ENCODE data around the gene RBPJL. TPM values are rescaled to one million over a fixed set of nuclear protein-coding genes. Genes with fewer than 3 reads are reported as not detected.

RBPJL gene
- total RNA-seq, 1 donor from 2014 or later = not detected

DNA sequence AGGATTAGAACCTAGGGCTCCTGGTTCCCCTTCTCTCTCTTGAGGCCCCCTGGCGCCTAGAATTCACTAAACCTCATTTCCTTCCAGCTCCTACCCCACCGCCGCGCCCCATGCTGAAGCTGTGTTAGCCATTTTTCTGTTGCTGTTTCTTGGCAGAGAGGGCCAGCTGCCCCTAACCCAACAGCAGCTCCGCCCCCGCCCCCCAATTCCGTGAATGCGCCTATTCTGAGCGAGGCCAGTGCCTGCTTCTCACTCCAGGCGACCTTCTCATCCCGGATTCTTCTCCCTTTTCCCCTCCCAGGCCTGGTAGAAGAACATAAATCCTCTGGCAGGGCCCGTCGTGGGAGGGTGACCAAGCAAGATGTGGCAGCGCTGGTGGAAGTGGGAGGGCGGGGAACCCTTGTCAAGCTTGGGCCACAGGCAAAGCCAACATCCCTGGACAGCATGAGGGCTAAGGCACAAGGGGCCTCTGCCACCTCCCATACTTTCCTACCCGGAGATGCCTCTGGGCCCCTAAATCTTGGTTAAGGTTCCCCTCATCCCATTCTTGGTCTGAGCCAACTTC, 518 bp downstream of the RBPJL start:
- TF ChIP-seq, protein P1, sequence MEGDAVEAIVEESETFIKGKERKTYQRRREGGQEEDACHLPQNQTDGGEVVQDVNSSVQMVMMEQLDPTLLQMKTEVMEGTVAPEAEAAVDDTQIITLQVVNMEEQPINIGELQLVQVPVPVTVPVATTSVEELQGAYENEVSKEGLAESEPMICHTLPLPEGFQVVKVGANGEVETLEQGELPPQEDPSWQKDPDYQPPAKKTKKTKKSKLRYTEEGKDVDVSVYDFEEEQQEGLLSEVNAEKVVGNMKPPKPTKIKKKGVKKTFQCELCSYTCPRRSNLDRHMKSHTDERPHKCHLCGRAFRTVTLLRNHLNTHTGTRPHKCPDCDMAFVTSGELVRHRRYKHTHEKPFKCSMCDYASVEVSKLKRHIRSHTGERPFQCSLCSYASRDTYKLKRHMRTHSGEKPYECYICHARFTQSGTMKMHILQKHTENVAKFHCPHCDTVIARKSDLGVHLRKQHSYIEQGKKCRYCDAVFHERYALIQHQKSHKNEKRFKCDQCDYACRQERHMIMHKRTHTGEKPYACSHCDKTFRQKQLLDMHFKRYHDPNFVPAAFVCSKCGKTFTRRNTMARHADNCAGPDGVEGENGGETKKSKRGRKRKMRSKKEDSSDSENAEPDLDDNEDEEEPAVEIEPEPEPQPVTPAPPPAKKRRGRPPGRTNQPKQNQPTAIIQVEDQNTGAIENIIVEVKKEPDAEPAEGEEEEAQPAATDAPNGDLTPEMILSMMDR (IDR thresholded peaks at IDR 0.05; ENCODE audit: insufficient read depth, low read length, severe bottlenecking) = no peak
- Histone ChIP-seq H3K4me3 (ENCODE audit: low read depth, low read length) (no peak overlapping the region), H3K36me3 (ENCODE audit: control insufficient read depth, insufficient read depth, low read length) (no peaks in the 10 kb centered on the region), H3K27me3 (ENCODE audit: control insufficient read depth, insufficient read depth, low read length) (peaks cover 9% of the 10 kb centered on the region)
- DNase-seq (ENCODE audit: low read depth) (no peak), FAIRE-seq (no peak)

GRCh38 chr20:45308117-45308778, 1.6 kb downstream of the RBPJL start, which contains the start of gene MATN4:
MATN4 (minus strand) TSS chr20:45308299; CDS start chr20:45305582, 2,717 bp downstream.
- peaks cover 9% of the 10 kb centered on the region for H3K27me3 ChIP-seq (ENCODE audit: control insufficient read depth, insufficient read depth, low read length)
- no peaks in the 10 kb centered on the region for H3K36me3 ChIP-seq (ENCODE audit: control insufficient read depth, insufficient read depth, low read length)
- TF ChIP-seq, protein P1 (IDR thresholded peaks at IDR 0.05; ENCODE audit: insufficient read depth, low read length, severe bottlenecking) = peak; percentile 63
- DNase-seq (ENCODE audit: low read depth) = peak; percentile 40
- FAIRE-seq = no peak
- no peak within 1 kb of the TSS for H3K4me3 ChIP-seq (ENCODE audit: low read depth, low read length)

- Histone ChIP-seq H3K27me3 (ENCODE audit: control insufficient read depth, insufficient read depth, low read length) (peaks cover 8% of the 10 kb centered on the region), H3K4me3 (ENCODE audit: low read depth, low read length) (no peak overlapping the region), H3K36me3 (ENCODE audit: control insufficient read depth, insufficient read depth, low read length) (no peaks in the 10 kb centered on the region)
- DNase-seq (ENCODE audit: low read depth) (no peak), FAIRE-seq (no peak)
- TF ChIP-seq, protein P1 (IDR thresholded peaks at IDR 0.05; ENCODE audit: insufficient read depth, low read length, severe bottlenecking) = no peak
Observed at GRCh38 chr20:45309075-45309474, 2.4 kb downstream of the RBPJL start.

GRCh38 chr20:45311589-45312211, 5.1 kb downstream of the RBPJL start:
- DNase-seq (ENCODE audit: low read depth) = peak; percentile 22
- FAIRE-seq = no peak
- TF ChIP-seq, protein P1 (IDR thresholded peaks at IDR 0.05; ENCODE audit: insufficient read depth, low read length, severe bottlenecking) = peak; percentile 92
- Histone ChIP-seq H3K4me3 (ENCODE audit: low read depth, low read length) (no peak overlapping the region), H3K36me3 (ENCODE audit: control insufficient read depth, insufficient read depth, low read length) (no peaks in the 10 kb centered on the region), H3K27me3 (ENCODE audit: control insufficient read depth, insufficient read depth, low read length) (peaks cover 12% of the 10 kb centered on the region)

- DNase-seq (ENCODE audit: low read depth) (no peak), FAIRE-seq (no peak)
- Histone ChIP-seq H3K4me3 (ENCODE audit: low read depth, low read length) (no peak overlapping the region), H3K27me3 (ENCODE audit: control insufficient read depth, insufficient read depth, low read length) (peaks cover 18% of the 10 kb centered on the region), H3K36me3 (ENCODE audit: control insufficient read depth, insufficient read depth, low read length) (no peaks in the 10 kb centered on the region)
- TF ChIP-seq, protein P1 (IDR thresholded peaks at IDR 0.05; ENCODE audit: insufficient read depth, low read length, severe bottlenecking) = no peak
Observed at GRCh38 chr20:45312241-45312640, 5.6 kb downstream of the RBPJL start.
